SK-N-SH treated with all-trans-retinoic acid at 6 μM for 48 hours (cell line): ENCODE data around the gene CD14.

Source experiments
- CREB5 ChIP-seq: fragments of 250-450 bp; sonication (Bioruptor Pico); IDR thresholded peaks from 2 replicates; pipeline ENCODE4 v1.5.1; 2020; ENCODE audit warnings: low read depth, mild to moderate bottlenecking, moderate library complexity
- POU6F1 ChIP-seq: fragments of 250-450 bp; sonication (Bioruptor Pico); IDR thresholded peaks from 2 replicates; pipeline ENCODE4 v1.8.0; 2021; ENCODE audit warnings: low read depth, mild to moderate bottlenecking, moderate library complexity, borderline replicate concordance
- RARB ChIP-seq: fragments of 250-450 bp; sonication (Bioruptor Pico); IDR thresholded peaks from 2 replicates; pipeline ENCODE4 v1.8.0; 2021; ENCODE audit warnings: mild to moderate bottlenecking, moderate library complexity
- TOX ChIP-seq: fragments of 250-450 bp; sonication (Bioruptor Pico); IDR thresholded peaks from 2 replicates; pipeline ENCODE4 v1.8.0; 2021; ENCODE audit warnings: mild to moderate bottlenecking, moderate library complexity, borderline replicate concordance
- ZC3H10 ChIP-seq: fragments of 250-450 bp; sonication (Bioruptor Pico); IDR thresholded peaks from 2 replicates; pipeline ENCODE4 v1.5.1; 2021; ENCODE audit warnings: mild to moderate bottlenecking, moderate library complexity
- ZFP3 ChIP-seq: fragments of 250-450 bp; sonication (Bioruptor Pico); IDR thresholded peaks from 2 replicates; pipeline ENCODE4 v1.5.0; 2020; ENCODE audit warnings: mild to moderate bottlenecking, moderate library complexity
- ZFP30 ChIP-seq: fragments of 450-650 bp; formaldehyde crosslinking; IDR thresholded peaks from 2 replicates; pipeline ENCODE4 v1.5.0; 2022; ENCODE audit warnings: mild to moderate bottlenecking, moderate library complexity
- ZNF8 ChIP-seq: fragments of 450-650 bp; formaldehyde crosslinking; IDR thresholded peaks from 2 replicates; pipeline ENCODE4 v1.5.0; 2020; ENCODE audit warnings: mild to moderate bottlenecking, moderate library complexity

DNA sequence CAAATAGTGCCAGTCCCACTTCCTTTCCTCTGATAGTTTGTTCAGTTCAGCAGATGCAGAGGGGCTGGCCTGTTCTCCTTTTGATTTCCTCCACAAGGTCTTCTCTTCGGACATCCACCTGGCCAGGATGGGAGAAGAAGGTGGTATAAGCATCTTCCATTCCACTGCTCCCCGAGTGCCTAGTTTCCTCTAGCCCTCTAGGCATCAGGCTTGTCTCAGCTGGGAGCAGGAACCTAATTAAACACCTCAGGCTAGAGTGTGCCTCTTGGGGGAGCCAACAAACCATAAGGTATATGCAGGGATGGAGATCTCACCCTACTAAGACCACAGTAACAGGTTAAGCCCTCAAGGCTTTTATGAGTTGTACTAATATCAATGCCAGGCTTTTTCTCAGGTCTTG is 41.2 kb upstream of the CD14 start:
- TF ChIP-seq ZFP3 (CRISPR knock-in tag) (no peak), CREB5 (CRISPR knock-in tag) (no peak), TOX (CRISPR knock-in tag) (no peak), RARB (CRISPR knock-in tag) (no peak), ZNF8 (CRISPR knock-in tag) (no peak), ZFP30 (CRISPR knock-in tag) (no peak), POU6F1 (no peak), ZC3H10 (CRISPR knock-in tag) (no peak)
